Fibroblast of skin of back (primary cell): ENCODE measurements around the gene CNGB1. TPM values are rescaled to one million over a fixed set of nuclear protein-coding genes. Genes with fewer than 3 reads are reported as not detected.
A peak's percentile ranks its signal among the peaks of the same experiment; 100 is the strongest.
"Not testable (repeated sequence)": the region's sequence is repeated elsewhere in the genome, so short reads cannot be mapped to it uniquely, and the experiment has no call there.

Experiments
- DNase-seq: peaks from one replicate; pipeline ENCODE4 v3.0.0-alpha.2; 2013
- polyA plus RNA-seq, 2 experiments: library from polyadenylated mRNA; unstranded; fragments of 120-200 nt; gene quantifications; one replicate each; pipeline ENCODE4 v1.2.1, GENCODE V29; 2013; ENCODE audit not compliant: insufficient read length in 2 of 2

CNGB1 gene
- polyA plus RNA-seq (2013, experiment 1 of 2; ENCODE audit: insufficient read length), result not detected
- polyA plus RNA-seq (2013, experiment 2 of 2; ENCODE audit: insufficient read length), result not detected

- DNase-seq, result no peak
Observed at GRCh38 chr16:57970970-57971369, at the start of gene CNGB1. CNGB1 (minus strand) TSS chr16:57971128; CDS start chr16:57967286, 3,842 bp downstream.

GRCh38 chr16:58019866-58020538 lies 49.1 kb upstream of the CNGB1 start:
- DNase-seq, result no peak

GRCh38 chr16:58018803-58019202 lies 47.9 kb upstream of the CNGB1 start:
- DNase-seq, result no peak

GRCh38 chr16:58016840-58017446 lies 46.0 kb upstream of the CNGB1 start:
- no peak for DNase-seq

GRCh38 chr16:58013201-58013956 lies 42.5 kb upstream of the CNGB1 start:
- no peak for DNase-seq

GRCh38 chr16:58012481-58012880 lies 41.6 kb upstream of the CNGB1 start:
- DNase-seq, result no peak

- DNase-seq, result peak; percentile 85
Observed at GRCh38 chr16:58011652-58012051, 40.7 kb upstream of the CNGB1 start.

GRCh38 chr16:58010886-58011285 lies 40.0 kb upstream of the CNGB1 start:
- DNase-seq, result peak; percentile 28

- DNase-seq, result no peak
Observed at GRCh38 chr16:58009856-58010416, 39.0 kb upstream of the CNGB1 start.

- DNase-seq, result not testable (repeated sequence)
Observed at GRCh38 chr16:58004736-58005135, 33.8 kb upstream of the CNGB1 start.

GRCh38 chr16:58002936-58003335 lies 32.0 kb upstream of the CNGB1 start:
- no peak for DNase-seq

- DNase-seq, result no peak
Observed at GRCh38 chr16:58002416-58002800, 31.5 kb upstream of the CNGB1 start.

- DNase-seq, result no peak
Observed at GRCh38 chr16:58001781-58002415, 31.0 kb upstream of the CNGB1 start.

- DNase-seq, result peak; percentile 81
Observed at GRCh38 chr16:58000706-58001676, 30.1 kb upstream of the CNGB1 start, which contains the start of gene USB1. USB1 (plus strand) TSS chr16:58001407; CDS start chr16:58001484, 77 bp downstream.

GRCh38 chr16:57999971-58000705 lies 29.2 kb upstream of the CNGB1 start, which contains the start of gene ZNF319:
ZNF319 (minus strand) TSS chr16:58000672; CDS start chr16:57998265, 2,407 bp downstream.
- no peak for DNase-seq

- peak; percentile 26 for DNase-seq
Observed at GRCh38 chr16:57999366-57999970, 28.5 kb upstream of the CNGB1 start.

GRCh38 chr16:57998992-57999365 lies 28.1 kb upstream of the CNGB1 start:
- no peak for DNase-seq

- DNase-seq, result no peak
Observed at GRCh38 chr16:57998486-57998885, 27.6 kb upstream of the CNGB1 start.

GRCh38 chr16:57997528-57998265 lies 26.8 kb upstream of the CNGB1 start:
- no peak for DNase-seq
